ENCODE measurements around the gene KATNAL1.
A peak's percentile ranks its signal among the peaks of the same experiment; 100 is the strongest.
"Not testable (repeated sequence)": the region's sequence is repeated elsewhere in the genome, so short reads cannot be mapped to it uniquely, and the experiment has no call there.

The KATNAL1 gene

GRCh38 chr13:30216111-30216510 is 91.2 kb downstream of the KATNAL1 start:
- peak; percentile 40 for DNase-seq (ENCODE audit: low read depth, low spot score)

- DNase-seq (ENCODE audit: low read depth, low spot score) = no peak
These were observed 95.1 kb downstream of the KATNAL1 start for GRCh38 chr13:30212256-30212655.

GRCh38 chr13:30211745-30212144 is 95.6 kb downstream of the KATNAL1 start:
- DNase-seq (ENCODE audit: low read depth, low spot score) = no peak

- DNase-seq (ENCODE audit: low read depth, low spot score) = no peak
These were observed 102.8 kb downstream of the KATNAL1 start for GRCh38 chr13:30204564-30204963.

- DNase-seq (ENCODE audit: low read depth, low spot score) = peak; percentile 75
These were observed 111.3 kb downstream of the KATNAL1 start for GRCh38 chr13:30196025-30196424.

GRCh38 chr13:30194906-30195305 is 112.4 kb downstream of the KATNAL1 start:
- DNase-seq (ENCODE audit: low read depth, low spot score) = no peak

GRCh38 chr13:30193279-30194234 is 113.8 kb downstream of the KATNAL1 start:
- no peak for DNase-seq (ENCODE audit: low read depth, low spot score)

GRCh38 chr13:30192320-30193093 is 114.8 kb downstream of the KATNAL1 start:
- peak; percentile 31 for DNase-seq (ENCODE audit: low read depth, low spot score)

GRCh38 chr13:30191491-30192100 is 115.8 kb downstream of the KATNAL1 start:
- no peak for DNase-seq (ENCODE audit: low read depth, low spot score)

GRCh38 chr13:30186634-30187415 is 120.5 kb downstream of the KATNAL1 start:
- DNase-seq (ENCODE audit: low read depth, low spot score) = no peak

GRCh38 chr13:30181888-30182651 is 125.3 kb downstream of the KATNAL1 start:
- DNase-seq (ENCODE audit: low read depth, low spot score) = no peak

- no peak for DNase-seq (ENCODE audit: low read depth, low spot score)
These were observed 127.6 kb downstream of the KATNAL1 start for GRCh38 chr13:30179597-30180276.

- no peak for DNase-seq (ENCODE audit: low read depth, low spot score)
These were observed 128.4 kb downstream of the KATNAL1 start for GRCh38 chr13:30178976-30179375.

GRCh38 chr13:30175166-30175565 is 132.2 kb downstream of the KATNAL1 start:
- no peak for DNase-seq (ENCODE audit: low read depth, low spot score)

- DNase-seq (ENCODE audit: low read depth, low spot score) = not testable (repeated sequence)
These were observed 133.1 kb downstream of the KATNAL1 start for GRCh38 chr13:30174250-30174649.

GRCh38 chr13:30173303-30173610 is 134.1 kb downstream of the KATNAL1 start:
- DNase-seq (ENCODE audit: low read depth, low spot score) = no peak

GRCh38 chr13:30172593-30173302 is 134.6 kb downstream of the KATNAL1 start:
- DNase-seq (ENCODE audit: low read depth, low spot score) = no peak

- no peak for DNase-seq (ENCODE audit: low read depth, low spot score)
These were observed 136.8 kb downstream of the KATNAL1 start for GRCh38 chr13:30170569-30170968.

- no peak for DNase-seq (ENCODE audit: low read depth, low spot score)
These were observed 137.9 kb downstream of the KATNAL1 start for GRCh38 chr13:30169442-30169841.

GRCh38 chr13:30165796-30166195 is 141.6 kb downstream of the KATNAL1 start:
- DNase-seq (ENCODE audit: low read depth, low spot score) = no peak

All from smooth muscle cell of the brain vasculature (primary cell).